NCI-H2029 treated with DMSO at 0.1 percent for 48 hours (cell line): Measurements from ENCODE around the gene GPHN.
"Not testable (repeated sequence)": the region's sequence is repeated elsewhere in the genome, so short reads cannot be mapped to it uniquely, and the experiment has no call there.

Experiments used
- DNase-seq: peaks from one replicate; lab custom pipeline; 2025; lab: John Stamatoyannopoulos, UW

Gene GPHN

GRCh38 chr14:66662374-66662773 is 154.4 kb downstream of the GPHN start:
- no peak for DNase-seq

GRCh38 chr14:66677780-66678179 is 169.8 kb downstream of the GPHN start:
- no peak for DNase-seq

- no peak for DNase-seq
Observed at GRCh38 chr14:66680216-66680615, 172.3 kb downstream of the GPHN start.

- DNase-seq, result no peak
Observed at GRCh38 chr14:66696326-66696725, 188.4 kb downstream of the GPHN start.

GRCh38 chr14:66698503-66698902 is 190.6 kb downstream of the GPHN start:
- no peak for DNase-seq

GRCh38 chr14:66701813-66702212 is 193.9 kb downstream of the GPHN start:
- no peak for DNase-seq

GRCh38 chr14:66708267-66708666 is 200.3 kb downstream of the GPHN start:
- no peak for DNase-seq

GRCh38 chr14:66709291-66709690 is 201.3 kb downstream of the GPHN start:
- no peak for DNase-seq

GRCh38 chr14:66714291-66714690 is 206.3 kb downstream of the GPHN start:
- not testable (repeated sequence) for DNase-seq

- not testable (repeated sequence) for DNase-seq
Observed at GRCh38 chr14:66715313-66715712, 207.4 kb downstream of the GPHN start.

- no peak for DNase-seq
Observed at GRCh38 chr14:66716227-66716626, 208.3 kb downstream of the GPHN start.

- no peak for DNase-seq
Observed at GRCh38 chr14:66717561-66718140, 209.7 kb downstream of the GPHN start.

GRCh38 chr14:66724996-66725395 is 217.0 kb downstream of the GPHN start:
- no peak for DNase-seq

GRCh38 chr14:66731298-66731697 is 223.4 kb downstream of the GPHN start:
- DNase-seq, result not testable (repeated sequence)

- DNase-seq, result no peak
Observed at GRCh38 chr14:66735853-66736252, 227.9 kb downstream of the GPHN start.

- no peak for DNase-seq
Observed at GRCh38 chr14:66739826-66740225, 231.9 kb downstream of the GPHN start.

- no peak for DNase-seq
Observed at GRCh38 chr14:66745078-66745477, 237.1 kb downstream of the GPHN start.

- no peak for DNase-seq
Observed at GRCh38 chr14:66746316-66747006, 238.5 kb downstream of the GPHN start.

GRCh38 chr14:66752109-66752508 is 244.2 kb downstream of the GPHN start:
- no peak for DNase-seq

GRCh38 chr14:66758031-66758613 is 250.2 kb downstream of the GPHN start:
- no peak for DNase-seq

- no peak for DNase-seq
Observed at GRCh38 chr14:66772146-66772545, 264.2 kb downstream of the GPHN start.

- no peak for DNase-seq
Observed at GRCh38 chr14:66782853-66783252, 274.9 kb downstream of the GPHN start.

- DNase-seq, result no peak
Observed at GRCh38 chr14:66790101-66790500, 282.2 kb downstream of the GPHN start.

GRCh38 chr14:66802962-66803361 is 295.0 kb downstream of the GPHN start:
- DNase-seq, result no peak
